T-helper 9 cell (primary cell): ENCODE data around the gene MALT1.
A peak's percentile ranks its signal among the peaks of the same experiment; 100 is the strongest.
"Not testable (repeated sequence)": the region's sequence is repeated elsewhere in the genome, so short reads cannot be mapped to it uniquely, and the experiment has no call there.

ENCODE experiments used
- DNase-seq: peaks from one replicate; pipeline ENCODE4 v3.0.0-alpha.2; 2020

The MALT1 gene

GRCh38 chr18:58748899-58749595, 77.8 kb downstream of the MALT1 start:
- DNase-seq = no peak

DNA sequence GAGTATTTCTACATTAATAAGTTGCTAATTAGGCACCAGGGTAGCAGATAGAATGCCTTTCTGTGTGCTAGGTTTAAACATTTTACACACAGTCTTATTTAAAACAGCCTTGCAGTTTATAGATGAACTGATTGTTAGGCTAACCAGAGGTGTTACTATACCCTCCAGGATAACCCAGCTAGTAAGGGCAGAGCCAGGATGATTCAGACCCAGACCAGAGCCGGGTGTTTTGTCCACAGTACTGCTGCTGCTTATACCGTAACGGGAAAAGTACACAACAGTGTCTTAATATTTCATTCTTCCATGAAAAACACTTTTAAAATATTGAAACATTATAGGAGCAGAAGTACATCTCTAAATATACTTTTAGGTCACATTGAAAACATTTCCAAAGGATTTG, 82.7 kb downstream of the MALT1 start:
- no peak for DNase-seq

GRCh38 chr18:58754544-58755068, 83.3 kb downstream of the MALT1 start:
- no peak for DNase-seq

- no peak for DNase-seq
These were observed 84.2 kb downstream of the MALT1 start for GRCh38 chr18:58755304-58756010.

DNA sequence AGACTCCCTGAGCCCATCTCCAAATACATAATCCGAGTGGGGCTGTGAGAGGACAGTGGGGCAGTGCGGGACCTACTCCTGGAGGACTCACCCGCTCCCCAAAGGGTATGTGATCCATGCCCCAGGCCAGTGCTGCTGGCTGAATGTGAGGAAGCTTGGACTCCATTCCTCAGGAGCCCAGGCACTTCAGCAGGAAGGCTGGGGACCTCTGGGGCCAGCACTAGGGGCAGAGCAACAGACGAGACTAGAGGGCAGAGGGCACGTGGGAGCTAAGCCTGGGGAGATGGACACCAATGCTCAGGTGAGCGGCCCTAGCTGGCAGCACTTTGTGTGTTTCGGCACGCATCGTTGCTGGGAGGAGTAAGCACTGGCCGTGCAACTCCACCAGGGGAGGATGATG, 84.9 kb downstream of the MALT1 start:
- no peak for DNase-seq

DNA sequence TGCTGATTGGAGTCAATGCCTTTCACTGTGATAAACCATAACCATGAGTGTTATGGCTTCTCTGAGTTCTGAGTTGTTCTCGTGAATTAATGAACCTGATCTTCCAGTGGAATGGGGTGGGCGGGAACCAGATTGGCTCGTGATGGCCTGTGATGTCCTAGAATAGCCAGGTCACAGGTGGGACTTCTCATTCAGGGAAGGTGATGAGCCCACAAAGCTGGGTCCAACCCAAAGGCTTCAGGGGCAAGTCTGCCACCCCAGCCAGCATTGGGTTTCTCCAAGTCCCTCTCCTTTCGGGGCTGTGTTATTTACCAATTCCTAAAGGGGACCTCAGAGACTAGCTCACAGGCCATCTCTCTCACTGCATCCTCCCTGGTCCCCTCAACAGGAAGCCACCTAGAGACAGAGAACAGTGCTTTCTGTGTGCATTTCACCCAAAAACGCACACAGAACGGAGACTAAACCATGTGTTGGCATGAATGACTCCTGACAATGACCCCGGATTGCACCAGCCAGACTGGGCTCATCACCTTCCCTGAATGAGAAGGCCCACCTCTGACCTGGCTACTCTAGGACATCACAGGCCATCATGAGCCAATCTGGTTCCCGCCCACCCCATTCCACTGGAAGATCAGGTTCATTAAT, 85.5 kb downstream of the MALT1 start:
- no peak for DNase-seq

GRCh38 chr18:58757351-58757750, 86.1 kb downstream of the MALT1 start:
- DNase-seq = not testable (repeated sequence)

GRCh38 chr18:58758046-58758445, 86.8 kb downstream of the MALT1 start:
- DNase-seq = no peak

GRCh38 chr18:58758606-58759005, 87.3 kb downstream of the MALT1 start:
- DNase-seq = no peak

DNA sequence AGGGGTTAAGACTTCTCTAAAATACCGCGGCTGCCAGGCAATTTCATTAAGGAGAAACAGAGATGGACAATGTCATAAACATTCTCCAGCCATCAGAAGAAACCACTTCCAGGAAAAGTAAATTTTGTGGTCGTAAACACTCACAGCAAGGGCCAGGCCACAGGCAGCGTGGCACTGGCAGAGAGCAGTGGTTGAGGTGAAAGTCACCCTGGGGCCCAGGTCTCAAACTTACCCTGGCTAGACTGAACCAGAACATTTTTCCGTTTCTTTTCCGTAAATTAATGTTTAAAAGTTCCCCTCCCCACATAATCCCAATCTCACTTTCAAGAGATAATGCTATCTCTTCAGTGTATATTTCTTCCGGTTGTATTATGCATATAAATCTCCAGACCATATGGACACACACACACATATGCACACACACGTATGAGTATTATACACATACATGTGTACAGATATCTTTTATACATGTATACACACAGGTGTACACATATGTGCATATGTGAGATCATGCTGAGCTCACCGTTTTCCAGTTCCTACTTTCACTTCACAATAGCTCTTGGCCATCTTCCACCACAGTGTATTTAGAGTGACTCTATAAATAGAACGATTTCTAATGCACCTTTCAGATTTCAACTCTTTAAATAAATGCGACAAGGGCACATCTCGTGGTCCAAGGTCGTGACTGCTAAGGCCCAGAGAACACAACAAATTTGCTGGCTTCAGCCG, 90.1 kb downstream of the MALT1 start:
- no peak for DNase-seq

DNA sequence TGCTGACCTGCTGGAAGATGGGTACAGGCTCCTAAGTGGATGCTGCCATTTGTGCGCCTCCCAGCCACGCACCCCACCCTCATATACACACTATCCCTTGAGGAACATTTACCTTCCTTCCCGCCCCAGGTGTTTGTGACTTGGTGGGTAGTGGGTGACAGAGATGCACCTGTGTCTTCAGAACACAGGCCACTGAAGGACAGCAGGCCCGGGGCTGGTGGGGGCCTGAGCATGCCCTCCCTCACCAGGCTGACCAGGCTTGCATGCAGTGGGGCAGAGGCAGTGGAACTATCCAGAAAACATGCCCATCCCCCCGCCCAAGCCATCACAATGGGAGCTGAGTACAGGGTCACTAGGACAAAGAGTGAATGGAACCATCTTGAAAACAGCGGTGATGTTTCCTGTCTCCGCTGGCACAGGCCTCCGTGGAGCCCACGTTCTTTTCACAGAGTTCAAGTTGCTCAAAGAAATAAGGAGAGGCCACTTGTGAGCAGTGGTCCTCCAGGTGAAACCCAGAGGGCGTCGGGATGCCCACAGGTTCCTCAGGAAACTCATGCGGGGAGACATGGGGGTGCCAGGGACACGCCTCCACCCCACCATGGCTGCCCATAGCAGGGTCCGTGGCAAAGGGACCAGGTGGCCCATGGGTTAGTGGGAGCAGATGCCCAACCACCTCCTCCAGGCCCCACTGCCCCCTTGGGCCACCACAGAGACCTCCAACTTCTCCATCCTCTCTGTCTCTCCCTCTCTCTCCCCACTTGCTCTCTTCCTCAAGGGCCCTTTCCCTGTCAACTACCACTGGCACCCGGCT, 90.9 kb downstream of the MALT1 start:
- DNase-seq = no peak

DNA sequence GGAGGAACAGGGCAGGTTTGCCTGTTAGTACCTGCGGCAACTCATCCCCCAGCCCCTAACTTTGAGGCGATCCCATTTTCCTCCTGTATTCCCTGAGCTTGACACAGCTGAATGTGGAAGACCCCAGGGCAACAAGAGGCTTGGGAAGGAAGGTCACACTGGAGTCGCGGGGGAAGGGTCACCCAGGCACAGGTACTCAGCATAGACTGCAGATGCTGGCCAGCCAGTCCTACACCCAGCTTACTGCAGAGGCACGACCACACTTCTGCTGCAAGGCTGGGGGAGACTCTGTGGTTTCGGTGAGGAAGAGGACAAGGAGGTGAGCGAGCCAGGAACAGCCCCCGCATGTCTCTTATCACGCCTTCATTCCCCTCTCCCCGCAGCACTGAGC, 91.5 kb downstream of the MALT1 start:
- DNase-seq = no peak

DNA sequence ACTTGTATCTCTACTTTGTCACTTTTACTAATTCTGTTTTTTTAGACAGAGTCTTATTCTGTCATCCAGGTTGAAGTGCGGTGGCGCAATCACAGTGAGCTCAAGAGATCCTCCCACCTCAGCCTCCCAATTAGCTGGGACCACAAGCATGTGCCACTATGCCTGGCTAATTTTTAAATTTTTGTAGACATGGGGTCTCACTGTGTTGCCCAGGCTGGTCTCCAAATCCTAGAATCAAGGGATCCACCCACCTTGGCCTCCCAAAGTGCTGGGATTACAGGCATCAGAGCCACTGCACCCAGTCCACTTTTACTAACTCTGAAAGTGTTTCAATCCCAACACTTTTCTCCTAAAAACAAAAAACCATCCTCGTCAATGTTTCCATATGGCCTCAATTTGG, 94.9 kb downstream of the MALT1 start:
- no peak for DNase-seq

GRCh38 chr18:58766946-58767345, 95.7 kb downstream of the MALT1 start:
- no peak for DNase-seq

- DNase-seq = peak; percentile 50
These were observed 97.2 kb downstream of the MALT1 start for GRCh38 chr18:58768293-58768974.

- DNase-seq = no peak
These were observed 98.1 kb downstream of the MALT1 start for GRCh38 chr18:58769321-58769720.

DNA sequence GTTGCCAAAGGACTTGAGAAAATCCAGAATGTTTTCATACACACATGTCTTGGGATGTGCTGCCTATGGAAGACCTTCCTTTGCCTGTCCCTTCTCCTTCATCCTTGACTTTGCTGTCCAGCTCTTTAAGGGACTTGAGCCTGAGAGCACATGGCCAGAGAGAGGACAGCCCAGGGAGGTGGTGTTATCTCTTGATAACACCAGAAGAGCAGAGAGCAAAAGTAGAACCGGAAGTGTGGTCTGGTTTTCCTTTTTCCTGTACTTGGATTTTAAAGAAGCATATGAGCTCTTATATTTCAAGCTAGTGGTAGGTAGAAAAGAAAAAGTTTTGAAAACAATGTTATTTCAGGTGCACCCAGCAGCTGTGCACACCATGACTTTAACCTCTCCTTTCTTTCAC, 99.3 kb downstream of the MALT1 start:
- no peak for DNase-seq

- DNase-seq = no peak
These were observed 100.9 kb downstream of the MALT1 start for GRCh38 chr18:58772161-58772560.

GRCh38 chr18:58776084-58776483, 104.8 kb downstream of the MALT1 start:
- no peak for DNase-seq

DNA sequence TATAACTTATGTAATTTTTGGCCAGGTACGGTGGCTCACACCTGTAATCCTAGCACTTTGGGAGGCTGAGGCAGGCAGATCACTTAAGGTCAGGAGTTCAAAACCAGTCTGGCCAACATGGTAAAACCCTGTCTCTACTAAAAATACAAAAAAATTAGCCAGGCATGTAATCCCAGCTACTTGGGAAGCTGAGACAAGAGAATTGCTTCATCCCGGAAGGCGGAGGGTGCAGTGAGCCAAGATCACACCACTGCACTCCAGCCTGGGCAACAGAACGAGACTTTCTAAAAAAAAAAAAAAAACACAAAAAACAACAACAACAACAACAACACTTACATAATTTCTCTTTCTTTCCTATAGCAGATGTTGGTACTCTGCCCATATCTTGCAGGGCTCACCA, 105.3 kb downstream of the MALT1 start:
- DNase-seq = not testable (repeated sequence)

- DNase-seq = no peak
These were observed 106.2 kb downstream of the MALT1 start for GRCh38 chr18:58777471-58777870.

DNA sequence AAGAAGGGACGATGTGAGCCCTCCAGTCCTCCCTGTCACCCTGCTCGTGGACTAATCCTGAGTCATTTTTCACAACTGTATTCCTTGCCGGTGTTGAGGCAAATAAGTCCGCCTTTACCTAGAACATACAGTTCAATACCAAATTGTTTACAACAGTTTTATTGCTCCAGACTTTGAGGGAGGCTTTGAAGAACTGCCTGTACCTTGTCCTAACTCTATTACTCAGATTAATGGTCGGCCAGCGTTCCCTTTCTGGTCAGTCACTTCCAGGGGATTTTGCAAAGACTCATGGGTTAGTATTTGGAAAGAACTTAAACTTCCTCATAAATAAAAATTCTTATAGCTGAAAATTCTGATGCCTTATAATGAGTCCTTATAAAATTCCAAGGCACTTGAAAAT, 108.3 kb downstream of the MALT1 start:
- DNase-seq = no peak
